GM10847 (cell line): ENCODE data around the gene MAGIX.

Source experiments
- POLR2A ChIP-seq: IDR thresholded peaks from 2 replicates; pipeline ENCODE4 v1.6.1; 2011; ENCODE audit not compliant: insufficient read length; ENCODE audit errors: extremely low read depth

MAGIX gene

DNA sequence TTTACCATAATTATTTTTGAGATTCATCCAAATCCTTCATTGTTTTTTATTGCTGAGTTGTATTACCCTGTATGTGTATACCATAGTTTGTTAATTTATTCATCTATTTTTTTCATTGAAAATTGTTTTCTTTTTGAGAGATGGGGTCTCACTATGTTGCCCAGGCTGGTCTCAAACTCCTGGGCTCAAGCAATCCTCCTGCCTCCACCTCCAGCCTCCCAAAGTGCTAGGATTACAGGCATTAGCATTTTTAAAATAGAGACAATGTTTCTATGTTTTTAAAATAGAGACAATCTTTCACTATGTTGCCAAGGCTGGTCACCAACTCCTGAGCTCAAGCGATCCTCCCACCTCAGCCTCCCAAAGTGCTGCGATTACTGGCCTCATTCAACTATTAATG, 1.6 kb upstream of the MAGIX start:
- no peak for TF ChIP-seq POLR2A

DNA sequence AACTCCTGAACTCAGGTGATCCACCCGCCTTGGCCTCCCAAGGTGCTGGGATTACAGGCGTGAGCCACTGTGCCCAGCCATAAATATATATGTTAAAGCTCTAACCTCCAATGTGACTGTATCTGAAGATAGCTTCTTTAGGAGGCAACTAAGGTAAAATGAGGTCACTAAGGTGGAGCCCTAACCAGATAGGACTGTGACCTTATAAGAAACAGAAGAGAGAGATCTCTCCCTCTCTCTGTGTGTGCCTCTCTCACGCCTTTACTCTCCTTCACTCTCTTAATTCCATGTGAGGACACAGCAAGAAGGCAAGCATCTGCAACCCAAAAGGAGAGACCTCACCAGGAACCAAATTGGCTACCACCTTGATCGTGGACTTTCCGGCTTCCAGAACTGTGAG, 926 bp upstream of the MAGIX start:
- no peak for TF ChIP-seq POLR2A

DNA sequence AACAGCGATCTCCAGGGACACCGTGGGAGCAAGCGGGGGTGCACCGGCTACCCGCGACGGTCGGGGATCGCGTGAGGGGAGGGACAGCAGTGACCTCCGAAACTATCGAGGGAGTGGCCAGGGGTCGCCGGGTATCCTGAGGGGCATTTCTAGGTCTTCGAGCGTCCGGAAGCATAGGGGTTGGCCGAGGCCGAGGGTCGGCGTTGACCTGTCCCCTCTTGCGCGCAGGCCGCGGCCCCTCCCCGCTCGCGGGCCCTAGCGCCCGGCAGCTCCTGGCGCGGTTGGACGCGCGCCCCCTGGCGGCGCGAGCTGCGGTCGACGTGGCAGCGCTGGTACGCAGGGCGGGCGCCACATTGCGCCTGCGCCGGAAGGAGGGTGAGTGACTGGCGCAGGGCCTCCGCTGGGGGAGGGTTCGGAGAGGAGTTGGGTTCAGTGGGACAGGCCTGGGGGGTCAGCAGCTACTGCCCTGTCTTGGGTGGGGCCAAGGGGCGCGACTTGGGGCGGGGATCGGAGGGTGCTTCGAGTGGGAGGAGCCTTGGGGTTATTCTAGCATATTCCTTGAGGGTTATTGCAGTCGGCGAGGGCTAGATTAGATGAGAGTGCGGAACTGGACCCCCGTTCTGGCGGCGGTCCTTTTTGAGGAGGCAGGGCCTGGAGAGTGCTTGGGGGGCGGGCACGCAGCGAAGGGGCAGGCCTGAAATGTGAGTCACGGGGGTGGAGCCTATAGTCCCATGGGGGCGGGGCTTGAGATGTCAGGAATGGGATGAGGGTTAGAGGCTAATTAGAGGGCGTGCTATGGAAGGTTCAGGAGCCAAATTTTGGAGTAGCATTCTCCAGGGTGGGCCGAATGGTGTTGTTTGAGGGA, 1.2 kb downstream of the MAGIX start:
- TF ChIP-seq POLR2A: peak; percentile 14

DNA sequence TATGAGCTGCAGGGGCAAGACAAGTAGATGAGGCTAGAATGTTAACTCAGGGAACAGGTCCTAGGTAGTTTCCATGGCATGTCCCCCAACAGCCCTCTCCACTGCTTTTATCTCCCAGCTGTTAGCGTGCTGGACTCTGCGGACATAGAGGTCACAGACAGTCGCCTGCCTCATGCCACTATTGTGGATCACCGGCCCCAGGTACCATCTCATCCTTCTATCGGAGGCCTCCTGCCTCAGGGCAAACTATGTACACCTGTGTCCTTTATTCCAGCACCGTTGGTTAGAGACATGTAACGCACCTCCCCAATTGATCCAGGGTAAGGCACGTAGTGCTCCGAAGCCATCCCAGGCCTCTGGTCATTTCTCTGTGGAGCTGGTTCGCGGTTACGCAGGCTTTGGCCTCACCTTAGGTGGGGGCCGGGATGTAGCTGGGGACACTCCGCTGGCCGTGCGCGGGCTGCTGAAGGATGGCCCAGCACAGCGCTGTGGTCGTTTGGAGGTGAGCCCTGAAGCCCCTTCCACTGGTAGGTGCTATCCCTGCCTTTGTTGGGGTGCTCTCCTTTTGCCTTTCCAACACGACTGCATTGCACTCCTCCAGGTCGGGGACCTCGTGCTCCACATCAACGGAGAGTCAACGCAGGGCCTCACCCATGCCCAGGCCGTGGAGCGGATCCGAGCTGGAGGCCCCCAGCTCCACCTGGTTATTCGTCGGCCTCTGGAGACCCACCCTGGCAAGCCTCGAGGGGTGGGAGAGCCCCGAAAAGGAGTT, 2.2 kb downstream of the MAGIX start:
- no peak for TF ChIP-seq POLR2A

DNA sequence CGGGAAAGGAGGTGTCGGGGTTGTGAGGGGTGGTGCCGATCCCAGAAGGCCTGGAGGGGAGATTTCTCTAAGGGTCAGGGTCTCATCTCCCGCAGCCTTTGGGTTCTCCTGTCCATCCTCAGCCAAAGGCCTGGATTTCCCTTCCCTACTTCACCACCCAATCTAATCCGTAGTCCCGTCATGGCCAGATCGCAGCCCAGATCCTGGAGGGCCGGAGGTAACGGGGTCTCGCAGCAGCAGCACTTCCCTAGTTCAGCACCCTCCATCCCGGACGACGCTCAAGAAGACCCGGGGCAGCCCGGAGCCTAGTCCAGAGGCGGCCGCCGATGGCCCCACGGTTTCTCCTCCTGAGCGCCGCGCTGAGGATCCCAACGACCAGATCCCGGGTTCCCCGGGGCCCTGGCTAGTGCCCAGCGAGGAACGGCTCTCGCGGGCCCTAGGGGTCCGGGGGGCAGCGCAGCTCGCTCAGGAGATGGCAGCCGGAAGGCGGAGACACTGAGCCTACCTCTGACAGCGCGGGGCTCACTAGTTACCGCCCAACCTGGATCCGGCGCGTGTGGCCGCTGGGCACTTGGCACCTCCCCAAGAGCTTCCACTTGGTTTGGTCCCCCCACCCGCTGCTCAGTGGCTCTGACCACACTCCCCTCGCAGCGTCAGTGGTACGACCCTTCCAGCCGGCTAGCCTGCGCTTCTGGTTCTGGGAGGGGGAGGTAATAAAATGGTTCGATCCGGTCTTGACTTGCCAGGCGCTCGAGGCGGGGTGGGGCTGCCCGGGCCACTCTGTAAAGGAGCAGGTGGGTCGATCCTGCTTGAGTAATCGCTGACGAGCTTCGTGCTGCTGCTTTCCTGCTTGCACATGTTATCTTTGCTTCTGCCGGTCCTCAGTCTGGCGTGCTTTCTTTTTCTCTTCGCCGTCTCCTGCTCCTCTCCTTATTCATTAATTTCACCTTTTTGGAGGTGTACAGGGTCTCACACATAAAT, 3.6 kb downstream of the MAGIX start:
- TF ChIP-seq POLR2A: peak; percentile 16

DNA sequence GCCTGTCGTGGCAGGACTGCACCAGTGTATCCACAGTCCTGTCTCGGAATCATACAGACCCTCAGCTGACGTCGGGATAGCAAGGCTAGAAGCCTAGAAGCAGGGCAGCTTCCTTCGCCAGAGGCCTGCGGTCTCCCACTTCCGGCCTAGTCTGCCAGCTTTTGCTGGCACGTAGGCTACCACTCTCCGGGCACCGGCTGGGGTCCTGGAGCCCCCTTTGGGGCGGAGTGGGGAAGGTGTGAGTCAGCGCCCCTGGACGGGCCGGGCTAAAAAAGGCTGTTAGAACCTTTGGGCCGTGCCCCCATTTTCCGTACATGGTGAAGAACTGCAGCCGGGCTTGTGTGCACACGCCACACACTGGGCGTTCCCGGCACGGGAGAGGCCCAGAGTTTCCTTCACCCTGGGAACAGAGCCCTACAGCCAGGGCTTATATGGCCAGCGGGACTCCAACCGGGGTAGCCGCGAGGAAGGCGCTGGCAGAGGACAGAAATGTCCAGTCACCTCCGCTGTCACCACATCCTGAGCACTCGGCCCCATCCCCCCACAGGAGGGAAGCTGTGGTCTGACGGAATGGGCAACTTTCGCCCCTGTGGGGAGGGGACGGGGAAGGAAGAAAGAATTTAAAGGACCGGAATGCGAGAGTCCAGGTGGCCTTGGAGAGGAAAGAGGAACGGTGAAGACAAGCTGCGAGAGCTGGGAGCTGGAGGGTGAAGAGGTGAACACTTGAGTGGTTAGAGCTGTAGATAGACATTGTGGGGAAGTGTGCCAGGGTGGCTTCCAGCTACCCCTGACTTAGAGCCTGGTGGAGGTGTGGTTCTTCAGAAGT, 4.6 kb downstream of the MAGIX start:
- peak; percentile 28 for TF ChIP-seq POLR2A

DNA sequence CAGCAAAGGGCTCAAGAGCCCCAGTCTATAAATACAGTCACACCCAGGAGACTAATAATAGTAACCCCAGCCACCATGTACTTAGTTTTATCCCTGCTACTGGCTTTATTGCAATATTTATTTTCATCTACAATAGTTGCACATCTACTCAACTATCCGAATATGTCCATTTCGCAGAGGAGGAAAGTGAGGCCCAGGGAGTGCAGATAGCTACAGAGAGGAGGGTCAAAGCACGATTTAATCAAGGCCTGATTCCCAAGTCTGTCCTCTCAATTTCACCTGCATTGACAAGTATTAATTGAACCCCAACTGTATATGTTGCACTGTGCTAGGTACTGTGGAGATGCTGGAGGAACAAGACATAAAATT, 5.2 kb downstream of the MAGIX start:
- no peak for TF ChIP-seq POLR2A

DNA sequence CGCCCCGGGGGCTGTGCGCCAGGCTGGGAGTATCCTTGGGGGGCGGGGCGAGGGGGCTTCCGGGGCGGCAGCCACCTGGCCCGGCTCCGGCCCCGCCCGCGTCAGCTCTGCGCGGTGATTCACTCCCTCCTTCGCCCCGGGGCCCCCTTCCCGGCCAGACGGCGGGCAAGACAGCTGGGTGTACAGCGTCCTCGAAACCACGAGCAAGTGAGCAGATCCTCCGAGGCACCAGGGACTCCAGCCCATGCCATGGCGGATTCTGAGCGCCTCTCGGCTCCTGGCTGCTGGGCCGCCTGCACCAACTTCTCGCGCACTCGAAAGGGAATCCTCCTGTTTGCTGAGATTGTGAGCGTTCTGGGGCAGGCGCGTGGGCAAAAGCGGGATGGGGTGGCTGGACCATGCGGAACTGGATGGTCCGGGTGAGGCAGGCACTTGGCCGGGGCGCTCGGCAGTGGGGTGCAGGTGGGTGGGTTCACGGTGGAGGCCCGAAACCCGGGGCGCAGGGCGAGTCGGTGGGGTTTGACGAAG, 9.3 kb downstream of the MAGIX start, which contains the start of gene PLP2:
Gene PLP2 (plus strand): TSS at position 147 of the 528 bp plus-strand sequence. CDS start 103 bp downstream, at position 250.
- no peak for TF ChIP-seq POLR2A

DNA sequence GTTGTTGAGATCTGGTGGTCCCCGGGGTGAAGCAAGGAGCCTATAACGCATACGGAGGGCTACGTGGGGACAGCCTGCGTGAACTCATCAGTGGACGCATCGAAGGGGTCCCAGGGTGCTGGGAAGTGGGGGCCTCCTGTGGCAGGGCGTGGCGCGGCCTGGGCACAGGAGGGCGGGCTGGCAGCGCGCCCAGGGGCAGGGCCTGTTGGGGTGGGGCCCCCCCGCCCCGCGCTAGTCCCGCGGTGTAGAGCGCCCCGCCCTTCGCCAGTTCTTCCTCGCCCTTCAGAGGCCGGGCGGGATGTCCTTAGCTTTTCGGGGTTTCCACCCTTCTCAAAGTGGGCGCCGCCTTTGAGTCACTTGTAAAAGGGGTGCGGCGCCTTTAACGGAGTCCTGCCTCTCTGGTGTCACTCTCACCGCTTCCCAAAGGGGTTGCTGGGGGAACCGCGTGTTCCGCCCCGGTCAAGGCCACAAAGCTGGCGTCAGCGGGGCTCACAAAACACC, 9.8 kb downstream of the MAGIX start:
- no peak for TF ChIP-seq POLR2A

DNA sequence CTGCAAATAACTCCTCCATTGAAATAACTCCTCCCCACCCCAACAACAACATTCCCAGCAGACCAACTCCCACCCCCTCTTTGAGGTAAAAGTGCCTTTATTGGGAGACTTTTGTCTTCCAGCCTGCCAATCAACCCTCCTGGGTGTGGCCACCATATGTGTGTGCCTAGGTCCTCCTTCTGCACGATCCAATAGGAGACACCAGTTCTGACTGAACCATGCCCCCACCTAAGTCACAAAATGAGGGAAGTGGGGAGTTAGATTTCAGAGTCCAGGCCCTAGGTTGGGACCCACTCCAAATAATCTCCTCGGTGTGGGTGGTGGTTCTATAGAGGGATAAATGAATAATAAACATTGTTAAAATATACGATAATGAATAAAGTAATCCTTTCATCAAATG, 12.2 kb downstream of the MAGIX start:
- TF ChIP-seq POLR2A: no peak

DNA sequence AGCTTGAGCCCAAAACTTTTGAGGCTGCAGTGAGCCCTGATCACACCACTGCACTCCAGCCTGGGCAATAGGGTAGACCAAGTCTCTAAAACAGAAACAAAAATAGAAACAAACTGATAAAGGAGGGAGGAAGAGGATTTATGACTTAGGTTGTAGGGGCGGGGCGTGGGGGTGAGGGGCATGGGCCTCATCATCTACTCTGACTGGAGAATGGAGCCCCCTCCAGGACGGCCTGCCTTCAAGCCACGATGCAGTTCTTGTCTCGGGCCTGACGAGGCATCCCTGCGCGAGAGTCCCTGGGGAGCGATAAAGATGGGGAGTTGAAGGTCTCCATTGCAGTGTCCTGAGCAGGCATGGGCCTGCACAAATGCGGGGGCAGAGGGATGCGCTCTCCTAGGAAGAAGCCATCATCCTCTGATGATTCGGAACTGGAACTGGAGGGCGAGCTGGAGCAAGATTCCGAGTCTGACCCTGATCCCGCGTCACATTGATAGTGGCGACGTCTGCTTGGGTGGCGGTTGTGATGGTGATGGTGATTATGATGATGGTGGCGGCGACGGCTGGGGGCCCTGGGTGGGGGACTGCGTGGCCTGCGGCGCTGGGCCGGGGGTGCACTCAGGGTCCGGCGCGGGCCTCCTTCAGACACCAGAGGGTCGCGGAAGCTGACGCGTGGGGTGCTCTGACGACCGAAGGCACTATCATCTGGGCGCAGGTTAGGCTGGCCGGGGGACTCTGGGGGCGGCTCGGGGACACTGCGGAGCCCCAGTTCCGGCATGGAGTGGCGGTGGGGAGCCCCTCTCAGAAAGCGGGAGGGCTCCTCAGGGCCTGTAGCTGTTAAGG, 13.1 kb downstream of the MAGIX start:
- TF ChIP-seq POLR2A: no peak

DNA sequence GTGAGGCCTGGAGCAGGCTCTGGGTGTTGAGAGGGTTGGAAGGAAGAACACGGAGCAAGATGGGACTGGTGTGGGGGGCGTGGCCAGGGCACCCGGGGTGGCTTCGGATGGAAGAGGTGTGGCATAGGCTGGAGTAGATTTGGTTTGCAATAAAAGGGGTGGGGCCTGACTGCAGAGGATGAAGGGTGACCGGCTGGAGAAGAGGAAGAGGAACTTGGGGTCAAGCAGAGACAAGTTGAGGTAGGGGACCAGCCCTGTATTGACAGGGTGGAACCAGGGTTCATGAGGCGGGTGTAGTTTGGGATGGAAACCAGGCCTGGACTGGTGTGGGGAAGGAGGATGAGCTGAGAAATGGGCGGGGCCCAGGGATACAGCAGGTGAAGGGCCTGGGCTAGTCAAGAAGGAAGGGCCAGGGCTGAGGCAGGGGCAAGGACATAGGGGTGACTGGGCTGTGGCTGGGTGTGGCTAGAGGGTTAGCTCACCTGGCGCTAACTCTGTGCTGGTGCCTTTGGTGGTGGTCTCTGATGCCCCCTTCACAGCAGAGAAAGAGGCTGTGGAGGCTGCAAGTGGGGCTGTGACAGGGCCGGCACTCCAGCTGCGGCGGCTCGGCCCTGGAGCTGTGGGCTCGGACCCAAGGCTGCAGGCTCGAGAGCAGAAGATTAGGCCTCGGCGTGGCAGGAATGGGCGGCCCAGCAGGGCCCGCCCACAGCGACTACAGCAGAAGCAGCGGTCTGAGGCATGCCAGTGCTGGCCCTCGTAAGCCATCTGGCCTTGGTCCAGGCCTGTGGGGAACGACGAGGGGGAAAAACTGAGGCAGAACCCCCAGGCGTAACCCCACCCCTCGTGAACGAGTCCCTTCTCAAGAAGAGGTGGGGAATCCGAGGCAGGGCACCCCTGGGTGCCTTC, 14.1 kb downstream of the MAGIX start:
- no peak for TF ChIP-seq POLR2A

DNA sequence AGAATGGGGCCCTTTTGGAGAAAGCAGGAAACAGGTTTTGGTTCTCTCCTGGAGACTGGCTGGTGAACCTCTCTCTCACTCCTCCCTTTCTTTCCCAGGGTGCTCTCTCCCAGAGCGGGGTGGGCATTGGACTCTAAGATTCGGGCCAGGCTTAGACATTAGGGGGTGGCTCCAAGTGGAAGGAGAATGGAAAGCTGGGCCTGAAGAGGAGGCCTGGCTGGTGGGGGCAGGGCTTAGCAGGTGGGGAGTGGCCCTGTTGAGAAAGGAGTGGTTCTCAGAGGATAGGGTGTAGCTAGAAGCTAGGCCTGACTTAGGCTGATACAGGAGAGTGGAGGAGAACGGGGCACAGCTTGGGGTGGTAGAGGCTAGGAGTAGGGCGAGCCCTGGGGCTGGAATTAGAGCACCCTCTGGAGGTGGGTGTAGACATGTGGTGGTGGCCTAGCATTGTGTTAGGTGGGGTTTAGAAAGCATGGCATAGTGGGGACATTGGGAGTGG, 14.8 kb downstream of the MAGIX start:
- no peak for TF ChIP-seq POLR2A
